Measurements from ENCODE around the gene GCGR.

GCGR gene

DNA sequence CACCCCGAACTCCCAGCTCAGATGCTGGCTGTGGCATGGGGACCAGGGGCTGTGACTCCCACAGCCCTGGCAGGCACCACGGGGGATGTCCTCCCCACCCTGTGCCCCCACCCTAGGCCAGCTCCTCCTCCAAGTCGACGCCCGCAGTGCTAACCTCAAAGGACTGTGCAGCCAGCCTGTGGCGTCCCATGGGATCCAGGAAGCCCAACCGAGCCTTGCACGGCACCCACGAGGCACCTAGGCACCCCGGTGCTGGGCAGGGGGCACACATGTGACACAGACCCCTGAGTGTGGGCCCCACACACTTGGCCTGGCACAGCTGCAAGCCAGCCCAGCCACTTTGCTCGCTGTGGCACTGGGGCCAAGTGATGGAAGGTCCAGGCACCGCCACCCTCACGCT, 3.9 kb downstream of the GCGR start:
- H3K36me3 ChIP-seq (replicated peaks): no peaks in the 10 kb centered on the region
- H3K9me3 ChIP-seq: no peaks in the 10 kb centered on the region
- no peak for DNase-seq (ENCODE audit: low spot score in 2 of 2)
- no peak overlapping the region for H3K4me3 ChIP-seq
- H3K27me3 ChIP-seq (ENCODE audit: low read depth): peaks cover 59% of the 10 kb centered on the region
- in situ Hi-C loops (cut with MboI; ENCODE audit: low sequenced_read_pairs): no loop called here
- H3K4me1 ChIP-seq: no peaks in the 10 kb centered on the region

DNA sequence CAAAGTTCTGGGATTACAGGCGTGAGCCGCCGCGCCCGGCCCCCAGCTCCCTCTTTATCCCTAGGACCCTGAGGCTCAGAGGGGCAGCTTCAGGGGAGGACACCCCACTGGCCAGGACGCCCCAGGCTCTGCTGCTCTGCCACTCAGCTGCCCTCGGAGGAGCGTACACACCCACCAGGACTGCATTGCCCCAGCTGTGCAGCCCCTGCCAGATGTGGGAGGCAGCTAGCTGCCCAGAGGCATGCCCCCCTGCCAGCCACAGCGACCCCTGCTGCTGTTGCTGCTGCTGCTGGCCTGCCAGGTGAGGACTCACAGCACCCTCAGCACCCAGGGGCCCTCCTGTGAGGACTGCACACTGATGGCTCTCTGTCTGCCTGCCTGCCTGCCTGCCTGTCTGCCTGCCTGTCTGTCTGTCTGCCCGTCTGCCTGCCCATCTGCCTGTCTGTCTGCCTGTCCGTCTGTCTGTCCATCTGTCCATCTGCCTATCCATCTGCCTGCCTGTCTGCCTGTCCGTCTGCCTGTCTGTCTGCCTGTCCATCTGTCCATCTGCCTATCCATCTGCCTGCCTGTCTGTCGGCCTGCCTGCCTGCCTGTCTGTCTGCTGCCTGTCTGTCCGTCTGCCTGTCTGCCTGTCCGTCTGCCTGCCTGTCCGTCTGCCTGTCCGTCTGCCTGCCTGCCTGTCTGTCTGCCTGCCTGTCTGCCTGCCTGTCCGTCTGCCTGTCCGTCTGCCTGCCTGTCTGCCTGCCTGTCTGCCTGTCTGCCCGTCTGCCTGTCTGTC, 5.0 kb downstream of the GCGR start:
- Histone ChIP-seq H3K4me3 (no peak overlapping the region), H3K9me3 (no peaks in the 10 kb centered on the region), H3K36me3 (replicated peaks) (no peaks in the 10 kb centered on the region), H3K4me1 (no peaks in the 10 kb centered on the region), H3K27me3 (ENCODE audit: low read depth) (peaks cover 49% of the 10 kb centered on the region)
- in situ Hi-C loops (cut with MboI; ENCODE audit: low sequenced_read_pairs): no loop called here
- no peak for DNase-seq (ENCODE audit: low spot score in 2 of 2)

DNA sequence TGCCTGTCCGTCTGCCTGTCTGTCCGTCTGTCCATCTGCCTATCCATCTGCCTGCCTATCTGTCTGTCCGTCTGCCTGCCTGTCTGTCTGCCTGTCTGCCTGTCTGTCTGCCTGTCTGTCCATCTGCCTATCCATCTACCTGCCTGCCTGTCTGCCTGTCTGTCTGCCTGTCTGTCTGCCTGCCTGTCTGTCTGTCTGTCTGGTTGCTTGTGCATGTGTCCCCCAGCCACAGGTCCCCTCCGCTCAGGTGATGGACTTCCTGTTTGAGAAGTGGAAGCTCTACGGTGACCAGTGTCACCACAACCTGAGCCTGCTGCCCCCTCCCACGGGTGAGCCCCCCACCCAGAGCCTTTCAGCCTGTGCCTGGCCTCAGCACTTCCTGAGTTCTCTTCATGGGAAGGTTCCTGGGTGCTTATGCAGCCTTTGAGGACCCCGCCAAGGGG, 5.6 kb downstream of the GCGR start:
- DNase-seq (ENCODE audit: low spot score in 2 of 2): no peak
- Histone ChIP-seq H3K9me3 (no peaks in the 10 kb centered on the region), H3K4me1 (no peaks in the 10 kb centered on the region), H3K27me3 (ENCODE audit: low read depth) (peaks cover 46% of the 10 kb centered on the region), H3K36me3 (replicated peaks) (no peaks in the 10 kb centered on the region), H3K4me3 (no peak overlapping the region)
- in situ Hi-C loops (cut with MboI; ENCODE audit: low sequenced_read_pairs): no loop called here

DNA sequence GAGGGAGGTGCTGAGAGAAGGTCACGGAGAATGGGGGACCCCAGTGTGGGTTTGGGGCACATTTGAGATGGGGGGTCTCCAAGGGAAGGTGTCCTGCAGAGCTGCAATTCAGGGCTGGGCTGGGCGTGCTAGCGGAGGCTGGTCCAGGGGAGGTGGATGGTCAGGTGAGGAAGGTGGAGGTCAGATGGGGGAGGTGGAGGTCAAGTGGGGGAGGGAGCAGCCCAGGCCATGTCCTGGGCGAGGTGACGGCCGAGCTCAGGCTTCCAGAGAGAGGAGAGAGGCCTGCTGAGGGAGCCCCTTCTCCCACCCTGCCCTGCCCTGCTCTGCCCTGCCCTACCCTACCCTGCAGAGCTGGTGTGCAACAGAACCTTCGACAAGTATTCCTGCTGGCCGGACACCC, 6.5 kb downstream of the GCGR start:
- H3K9me3 ChIP-seq: no peaks in the 10 kb centered on the region
- DNase-seq (ENCODE audit: low spot score in 2 of 2): no peak
- no peaks in the 10 kb centered on the region for H3K36me3 ChIP-seq (replicated peaks)
- no peaks in the 10 kb centered on the region for H3K4me1 ChIP-seq
- H3K4me3 ChIP-seq: no peak overlapping the region
- in situ Hi-C loops (cut with MboI; ENCODE audit: low sequenced_read_pairs): no loop called here
- peaks cover 40% of the 10 kb centered on the region for H3K27me3 ChIP-seq (ENCODE audit: low read depth)

DNA sequence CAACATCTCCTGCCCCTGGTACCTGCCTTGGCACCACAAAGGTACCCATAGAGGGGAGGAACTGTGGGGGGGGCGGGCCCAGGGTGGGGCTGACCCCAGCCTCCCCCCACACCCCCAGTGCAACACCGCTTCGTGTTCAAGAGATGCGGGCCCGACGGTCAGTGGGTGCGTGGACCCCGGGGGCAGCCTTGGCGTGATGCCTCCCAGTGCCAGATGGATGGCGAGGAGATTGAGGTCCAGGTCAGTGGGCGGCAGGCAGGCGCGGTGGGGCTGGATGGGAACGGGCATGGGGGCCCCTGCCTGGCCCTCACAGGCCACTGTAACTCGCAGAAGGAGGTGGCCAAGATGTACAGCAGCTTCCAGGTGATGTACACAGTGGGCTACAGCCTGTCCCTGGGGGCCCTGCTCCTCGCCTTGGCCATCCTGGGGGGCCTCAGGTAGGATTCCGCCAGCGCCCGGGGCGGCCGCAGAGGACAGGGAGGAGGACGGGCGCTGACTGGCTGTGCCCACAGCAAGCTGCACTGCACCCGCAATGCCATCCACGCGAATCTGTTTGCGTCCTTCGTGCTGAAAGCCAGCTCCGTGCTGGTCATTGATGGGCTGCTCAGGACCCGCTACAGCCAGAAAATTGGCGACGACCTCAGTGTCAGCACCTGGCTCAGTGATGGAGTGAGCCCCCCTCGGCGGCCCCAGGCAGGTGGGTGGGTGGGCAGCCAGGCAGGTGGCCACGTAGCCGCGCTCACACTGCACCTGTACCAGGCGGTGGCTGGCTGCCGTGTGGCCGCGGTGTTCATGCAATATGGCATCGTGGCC, 7.1 kb downstream of the GCGR start:
- no peaks in the 10 kb centered on the region for H3K36me3 ChIP-seq (replicated peaks)
- no peak for DNase-seq (ENCODE audit: low spot score in 2 of 2)
- H3K9me3 ChIP-seq: no peaks in the 10 kb centered on the region
- no peak overlapping the region for H3K4me3 ChIP-seq
- no peaks in the 10 kb centered on the region for H3K4me1 ChIP-seq
- in situ Hi-C loops (cut with MboI; ENCODE audit: low sequenced_read_pairs): no loop called here
- peaks cover 35% of the 10 kb centered on the region for H3K27me3 ChIP-seq (ENCODE audit: low read depth)

DNA sequence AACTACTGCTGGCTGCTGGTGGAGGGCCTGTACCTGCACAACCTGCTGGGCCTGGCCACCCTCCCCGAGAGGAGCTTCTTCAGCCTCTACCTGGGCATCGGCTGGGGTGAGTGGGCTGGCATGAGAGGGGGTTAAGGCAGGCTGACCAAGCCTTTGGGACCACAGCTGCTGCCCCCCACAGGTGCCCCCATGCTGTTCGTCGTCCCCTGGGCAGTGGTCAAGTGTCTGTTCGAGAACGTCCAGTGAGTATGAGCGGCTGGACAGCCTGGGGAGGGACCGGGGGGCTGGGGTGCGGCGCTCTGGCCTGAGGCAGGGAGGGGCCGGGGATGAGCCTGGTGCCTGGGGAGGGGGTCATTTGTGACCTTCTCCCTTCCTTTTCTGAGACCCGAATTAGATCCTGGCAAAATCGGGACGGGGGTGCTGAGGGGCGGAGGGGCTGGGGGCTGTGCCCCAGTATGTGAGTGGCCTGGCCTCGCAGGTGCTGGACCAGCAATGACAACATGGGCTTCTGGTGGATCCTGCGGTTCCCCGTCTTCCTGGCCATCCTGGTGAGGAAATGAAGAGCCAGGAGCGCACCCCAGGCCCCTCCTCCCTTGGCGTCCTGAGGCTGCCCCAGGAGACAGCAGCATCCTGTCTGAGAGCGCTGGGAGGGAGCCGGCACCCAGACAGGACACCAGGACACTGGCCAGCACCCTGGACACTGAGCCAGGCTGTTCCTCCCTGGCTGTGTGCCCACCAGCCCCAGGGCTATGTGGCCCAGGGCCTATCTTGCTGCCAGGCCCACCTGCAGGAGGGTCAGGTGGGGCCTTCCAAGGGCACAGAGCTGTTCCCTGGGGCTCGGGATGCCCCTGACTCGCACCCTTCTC, 8.0 kb downstream of the GCGR start:
- DNase-seq (ENCODE audit: low spot score in 2 of 2): no peak
- in situ Hi-C loops (cut with MboI; ENCODE audit: low sequenced_read_pairs): no loop called here
- Histone ChIP-seq H3K4me3 (no peak overlapping the region), H3K36me3 (replicated peaks) (no peaks in the 10 kb centered on the region), H3K9me3 (no peaks in the 10 kb centered on the region), H3K4me1 (no peaks in the 10 kb centered on the region), H3K27me3 (ENCODE audit: low read depth) (peaks cover 27% of the 10 kb centered on the region)

DNA sequence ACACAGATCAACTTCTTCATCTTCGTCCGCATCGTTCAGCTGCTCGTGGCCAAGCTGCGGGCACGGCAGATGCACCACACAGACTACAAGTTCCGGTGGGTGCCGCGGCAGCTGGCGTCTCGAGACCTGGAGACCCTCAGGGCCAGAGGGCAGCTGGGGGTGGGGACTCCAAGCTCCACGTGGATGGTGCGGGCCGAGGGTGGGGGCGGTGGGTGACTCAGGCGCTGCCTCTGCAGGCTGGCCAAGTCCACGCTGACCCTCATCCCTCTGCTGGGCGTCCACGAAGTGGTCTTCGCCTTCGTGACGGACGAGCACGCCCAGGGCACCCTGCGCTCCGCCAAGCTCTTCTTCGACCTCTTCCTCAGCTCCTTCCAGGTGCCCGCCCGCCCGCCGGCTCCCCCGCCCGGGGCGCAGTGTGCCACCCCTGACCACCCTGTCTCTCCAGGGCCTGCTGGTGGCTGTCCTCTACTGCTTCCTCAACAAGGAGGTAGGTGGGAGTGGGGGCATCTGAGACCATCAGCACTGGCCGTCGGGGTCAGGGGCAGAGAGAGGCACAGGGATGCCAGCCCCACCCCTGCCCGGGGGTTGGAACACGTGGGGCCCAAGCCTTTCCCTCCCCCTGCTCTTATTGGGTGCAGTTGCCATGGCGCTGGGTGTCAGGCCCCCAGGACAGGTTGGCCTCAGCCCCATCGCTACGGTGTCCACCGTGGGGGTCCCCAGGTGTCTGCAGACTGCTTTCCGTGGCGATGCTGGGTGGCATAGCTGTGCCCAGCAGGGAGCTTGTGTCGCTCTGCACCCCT, 8.8 kb downstream of the GCGR start:
- Histone ChIP-seq H3K9me3 (no peaks in the 10 kb centered on the region), H3K36me3 (replicated peaks) (no peaks in the 10 kb centered on the region), H3K4me3 (no peak overlapping the region), H3K27me3 (ENCODE audit: low read depth) (peaks cover 22% of the 10 kb centered on the region), H3K4me1 (no peaks in the 10 kb centered on the region)
- DNase-seq (ENCODE audit: low spot score in 2 of 2): no peak
- in situ Hi-C loops (cut with MboI; ENCODE audit: low sequenced_read_pairs): no loop called here

DNA sequence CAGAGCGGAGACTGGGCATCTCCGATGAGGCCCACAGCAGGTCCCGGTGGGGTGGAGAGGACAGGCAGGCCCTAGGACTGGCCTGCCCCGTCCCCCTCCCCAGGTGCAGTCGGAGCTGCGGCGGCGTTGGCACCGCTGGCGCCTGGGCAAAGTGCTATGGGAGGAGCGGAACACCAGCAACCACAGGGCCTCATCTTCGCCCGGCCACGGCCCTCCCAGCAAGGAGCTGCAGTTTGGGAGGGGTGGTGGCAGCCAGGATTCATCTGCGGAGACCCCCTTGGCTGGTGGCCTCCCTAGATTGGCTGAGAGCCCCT, 9.4 kb downstream of the GCGR start:
- no peaks in the 10 kb centered on the region for H3K36me3 ChIP-seq (replicated peaks)
- in situ Hi-C loops (cut with MboI; ENCODE audit: low sequenced_read_pairs): no loop called here
- H3K4me3 ChIP-seq: no peak overlapping the region
- peaks cover 17% of the 10 kb centered on the region for H3K27me3 ChIP-seq (ENCODE audit: low read depth)
- H3K9me3 ChIP-seq: no peaks in the 10 kb centered on the region
- DNase-seq (ENCODE audit: low spot score in 2 of 2): no peak
- H3K4me1 ChIP-seq: no peaks in the 10 kb centered on the region

DNA sequence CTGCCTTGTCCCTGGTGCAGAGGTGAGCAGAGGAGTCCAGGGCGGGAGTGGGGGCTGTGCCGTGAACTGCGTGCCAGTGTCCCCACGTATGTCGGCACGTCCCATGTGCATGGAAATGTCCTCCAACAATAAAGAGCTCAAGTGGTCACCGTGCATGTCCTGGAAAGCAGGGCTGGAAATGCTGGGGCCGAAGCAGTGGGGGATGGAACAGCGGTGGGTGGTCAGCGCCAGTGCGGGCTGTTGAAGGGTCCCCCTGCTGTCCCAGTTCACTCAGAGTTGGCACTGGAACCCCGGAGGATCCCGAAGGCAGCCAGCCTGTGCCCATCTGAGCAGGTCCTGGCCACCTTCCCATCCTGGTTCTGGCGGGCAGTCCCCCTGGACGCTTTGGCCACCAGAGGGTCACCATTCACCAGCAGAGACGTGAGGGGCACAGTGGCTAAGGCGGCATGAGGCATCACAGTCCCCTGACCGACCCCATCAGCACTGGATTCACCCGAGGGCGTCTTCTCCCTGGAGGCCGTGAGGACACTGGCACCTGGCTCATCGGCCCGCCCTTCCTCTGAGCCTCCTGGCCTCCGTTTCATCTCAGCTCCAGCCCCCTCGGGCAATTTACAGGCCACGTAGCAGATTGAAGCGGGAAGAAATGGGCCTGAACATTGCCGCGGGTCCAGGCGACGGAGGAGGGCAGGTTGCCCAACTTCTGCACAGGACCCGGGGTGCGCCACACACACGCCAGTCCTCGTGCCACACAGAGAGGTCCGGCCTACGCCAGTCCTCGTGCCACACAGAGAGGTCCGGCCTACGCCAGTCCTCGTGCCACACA, 10.1 kb downstream of the GCGR start:
- no peak overlapping the region for H3K4me3 ChIP-seq
- in situ Hi-C loops (cut with MboI; ENCODE audit: low sequenced_read_pairs): no loop called here
- no peaks in the 10 kb centered on the region for H3K4me1 ChIP-seq
- H3K27me3 ChIP-seq (ENCODE audit: low read depth): peaks cover 12% of the 10 kb centered on the region; the same call in 1 of the 2 replicates
- no peaks in the 10 kb centered on the region for H3K36me3 ChIP-seq (replicated peaks)
- DNase-seq (ENCODE audit: low spot score in 2 of 2): no peak
- no peaks in the 10 kb centered on the region for H3K9me3 ChIP-seq

DNA sequence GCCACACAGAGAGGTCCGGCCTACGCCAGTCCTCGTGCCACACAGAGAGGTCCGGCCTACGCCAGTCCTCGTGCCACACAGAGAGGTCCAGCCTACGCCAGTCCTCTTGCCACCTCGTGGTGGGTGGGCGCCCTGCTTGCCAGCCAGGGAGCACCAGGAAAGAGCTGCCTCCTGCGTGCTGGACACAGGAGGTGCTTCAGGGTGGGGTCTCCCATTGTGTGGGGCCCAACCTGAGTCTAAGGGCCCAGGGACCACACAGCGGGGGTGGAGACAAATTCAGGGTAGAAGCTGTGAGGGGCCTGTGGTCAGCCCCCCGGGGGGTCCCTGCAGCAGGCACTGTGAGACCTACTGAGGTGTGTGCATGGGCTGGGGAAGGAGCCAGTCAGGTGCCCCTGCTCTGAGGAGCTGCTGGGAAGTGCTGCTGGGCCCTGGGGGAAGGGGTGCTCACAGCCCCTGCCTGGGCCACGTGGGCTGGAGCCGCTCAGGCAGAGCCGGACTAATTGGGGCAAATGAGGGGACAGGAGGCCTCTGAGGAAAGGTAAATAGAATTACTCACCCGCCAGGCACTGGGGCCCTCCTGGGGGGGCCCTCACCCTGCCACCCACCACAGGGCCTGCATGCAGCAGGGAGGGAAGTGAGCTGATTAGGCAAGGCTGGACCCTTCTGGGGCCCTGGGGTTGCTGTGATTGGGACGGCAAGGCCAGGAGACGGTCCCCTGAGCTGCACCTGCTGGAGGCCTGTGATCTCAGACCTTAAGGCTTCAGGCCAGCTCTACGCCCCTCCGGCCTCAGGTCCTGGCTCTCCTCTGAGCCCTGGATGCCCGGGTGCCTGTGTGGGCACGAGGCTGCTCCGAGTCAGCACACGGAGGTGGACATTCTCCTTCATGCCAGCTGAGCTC, 11.0 kb downstream of the GCGR start:
- in situ Hi-C loops (cut with MboI; ENCODE audit: low sequenced_read_pairs): no loop called here
- Histone ChIP-seq H3K9me3 (no peaks in the 10 kb centered on the region), H3K27me3 (ENCODE audit: low read depth) (peaks cover 12% of the 10 kb centered on the region; the same call in 1 of the 2 replicates), H3K4me1 (no peaks in the 10 kb centered on the region), H3K36me3 (replicated peaks) (no peaks in the 10 kb centered on the region), H3K4me3 (no peak overlapping the region)
- no peak for DNase-seq (ENCODE audit: low spot score in 2 of 2)

DNA sequence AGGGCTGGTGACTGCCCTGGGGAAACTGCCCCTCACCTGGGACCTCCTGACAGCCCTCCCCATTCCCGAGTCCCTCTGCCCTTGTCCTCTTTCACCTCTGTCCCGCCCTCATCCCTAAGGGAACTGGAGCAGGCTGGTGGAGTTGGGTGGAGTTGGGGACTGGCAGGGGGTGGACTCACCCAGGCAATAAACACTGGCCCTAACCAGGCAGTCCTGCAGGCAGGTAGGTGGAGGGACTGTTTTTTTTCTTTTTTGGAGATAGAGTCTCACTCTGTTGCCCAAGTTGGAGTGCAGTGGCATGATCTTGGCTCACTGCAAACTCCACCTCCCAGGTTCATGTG, 11.7 kb downstream of the GCGR start:
- Histone ChIP-seq H3K9me3 (no peaks in the 10 kb centered on the region), H3K4me1 (no peaks in the 10 kb centered on the region), H3K36me3 (replicated peaks) (no peaks in the 10 kb centered on the region), H3K27me3 (ENCODE audit: low read depth) (peaks cover 12% of the 10 kb centered on the region; the same call in 1 of the 2 replicates), H3K4me3 (no peak overlapping the region)
- in situ Hi-C loops (cut with MboI; ENCODE audit: low sequenced_read_pairs): no loop called here
- DNase-seq (ENCODE audit: low spot score in 2 of 2): no peak

DNA sequence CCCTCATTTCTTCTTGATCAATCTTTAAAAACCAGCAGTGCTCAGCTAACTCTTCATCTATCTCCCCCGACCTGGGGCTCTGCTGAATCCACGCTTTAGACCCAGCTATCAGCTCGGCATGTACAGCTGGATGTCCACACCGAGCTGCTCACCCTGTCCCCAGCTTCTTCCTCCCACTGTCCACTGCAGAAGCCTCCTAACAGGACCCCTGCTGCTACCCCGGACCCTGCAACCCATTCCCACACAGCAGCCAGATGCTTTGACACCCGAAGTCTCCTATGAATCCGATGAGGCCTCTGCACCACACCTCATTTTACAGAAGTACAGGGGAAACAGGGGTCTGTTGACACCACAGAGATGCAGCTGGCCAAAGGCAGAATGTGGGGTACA, 13.8 kb downstream of the GCGR start:
- Histone ChIP-seq H3K4me1 (0 out of 2 replicates have a peak, but pooled peaks cover 3% of the 10 kb centered on the region), H3K4me3 (no peak overlapping the region), H3K27me3 (ENCODE audit: low read depth) (peaks cover 4% of the 10 kb centered on the region; the same call in 1 of the 2 replicates), H3K9me3 (no peaks in the 10 kb centered on the region), H3K36me3 (replicated peaks) (no peaks in the 10 kb centered on the region)
- in situ Hi-C loops (cut with MboI; ENCODE audit: low sequenced_read_pairs): no loop called here
- DNase-seq (ENCODE audit: low spot score in 2 of 2): no peak

Data from HAP-1 (cell line).